GM18511 (cell line): Measurements from ENCODE around the gene OPCML.

Experiments used
- ATAC-seq: cut with Tn5 transposase; IDR thresholded peaks from one replicate; pipeline ENCODE4 v1.9.1; 2021; ENCODE audit warnings: mild to moderate bottlenecking, moderate library complexity; ENCODE audit not compliant: unreplicated experiment

The OPCML gene

DNA sequence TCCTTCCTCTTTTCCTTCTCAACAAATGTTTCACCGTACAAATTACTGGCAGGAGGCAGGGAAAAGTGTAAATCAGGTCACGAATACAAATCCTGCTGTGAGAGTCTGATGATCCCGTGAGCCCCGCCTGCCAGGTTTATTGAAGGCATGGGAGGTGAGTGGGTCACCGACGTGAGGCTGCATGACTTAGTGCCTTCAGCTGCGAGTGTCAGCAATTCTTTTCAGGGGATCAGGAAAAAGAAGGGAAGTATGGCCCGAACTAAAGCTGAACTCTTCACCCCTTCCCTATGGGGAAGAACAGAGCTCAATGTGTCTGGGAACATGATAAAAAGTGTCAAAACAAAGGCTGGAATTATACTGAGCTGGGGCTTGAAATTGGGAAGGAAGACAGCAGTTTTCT, 166.2 kb downstream of the OPCML start:
- no peak for ATAC-seq

DNA sequence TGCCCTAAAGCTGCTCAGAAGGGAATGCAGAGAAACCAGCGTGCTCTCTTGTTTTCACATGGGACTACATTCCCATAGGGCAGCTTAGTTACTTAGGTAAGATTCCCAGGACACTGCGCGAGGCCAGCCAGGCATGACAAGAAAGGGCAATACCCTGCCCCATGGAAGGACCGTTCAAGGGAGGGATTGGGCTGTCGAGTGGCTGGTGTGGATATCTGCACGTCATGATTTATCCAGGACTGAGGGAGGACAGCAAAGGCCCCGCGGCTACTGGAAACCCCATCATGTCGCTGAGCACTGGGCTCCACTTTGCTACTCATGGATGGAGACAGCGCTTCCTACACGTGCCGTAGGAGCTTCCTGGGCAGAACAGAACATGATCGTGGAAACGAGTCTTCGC, 169.4 kb downstream of the OPCML start:
- ATAC-seq, result no peak

DNA sequence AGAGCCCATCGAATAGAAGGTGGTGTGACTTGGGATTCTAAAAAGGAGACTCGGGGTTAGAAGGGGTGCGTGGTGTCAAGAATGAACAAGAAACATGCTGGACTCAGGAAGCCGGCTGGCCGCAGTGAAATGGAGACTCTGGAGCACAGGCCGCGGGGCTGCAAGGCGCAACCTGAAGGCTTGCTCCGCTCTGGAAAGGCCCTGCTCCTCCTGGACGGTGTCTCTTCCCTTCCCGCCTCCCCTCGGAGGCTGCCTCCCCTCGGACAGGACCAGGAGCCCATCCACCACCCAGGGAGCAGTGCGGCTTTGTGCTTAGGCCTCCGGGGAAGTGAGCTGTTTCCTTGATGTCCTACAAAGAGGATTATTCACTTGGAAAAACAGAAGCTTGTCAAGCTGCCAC, 170.1 kb downstream of the OPCML start:
- no peak for ATAC-seq

DNA sequence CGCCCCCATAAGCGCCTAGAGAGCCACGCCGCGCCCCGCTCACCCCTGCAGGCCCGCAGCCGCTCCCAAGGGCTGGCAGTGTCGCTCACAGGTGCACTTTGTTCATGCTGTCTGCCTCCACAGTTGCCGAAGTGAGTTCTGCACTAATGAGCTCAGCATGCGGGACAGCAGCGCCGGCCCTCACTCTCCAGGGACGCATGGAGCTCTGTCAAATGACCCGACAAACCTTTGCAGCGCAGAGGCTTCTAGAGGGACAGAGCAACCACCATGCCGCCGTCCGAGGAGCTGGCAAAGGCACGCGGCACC, 170.7 kb downstream of the OPCML start:
- no peak for ATAC-seq

DNA sequence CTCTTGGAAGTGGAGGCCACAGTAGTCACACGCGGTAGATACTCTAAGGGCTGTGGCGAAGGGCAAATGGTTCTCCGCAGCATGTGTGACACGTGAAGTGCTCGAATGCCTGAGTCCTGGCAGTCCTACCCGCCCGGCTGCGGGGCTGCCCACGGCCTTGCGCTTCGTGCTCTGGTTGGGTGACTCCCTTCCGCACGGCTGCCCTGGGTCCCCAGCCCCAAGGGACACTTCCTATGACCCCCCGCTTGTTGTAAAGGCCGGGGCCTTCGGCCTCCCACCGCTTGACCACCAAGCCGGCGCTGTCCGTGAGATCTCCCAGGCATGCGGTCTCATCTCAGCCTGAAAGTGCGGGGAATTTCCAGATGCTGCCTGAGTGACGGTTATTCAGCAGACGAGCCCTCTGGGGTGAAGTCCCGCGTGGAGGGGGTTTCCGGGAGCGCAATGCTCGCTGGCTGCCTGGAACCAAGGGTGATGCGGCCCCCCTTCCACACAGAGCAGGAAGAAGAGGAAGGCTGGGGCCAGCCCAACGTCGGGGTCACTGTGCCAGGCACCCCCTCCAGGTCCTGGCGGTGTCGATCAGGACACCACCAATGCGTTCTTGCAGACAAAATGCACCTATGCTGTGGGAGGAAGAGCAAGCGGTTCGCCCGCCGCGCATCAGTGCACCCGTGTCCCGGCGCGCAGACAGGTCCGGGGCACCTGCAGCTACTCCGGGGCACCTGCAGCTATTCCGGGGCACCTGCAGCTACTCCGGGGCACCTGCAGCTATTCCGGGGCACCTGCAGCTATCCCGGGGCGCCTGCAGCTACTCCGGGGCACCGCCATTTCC, 171.2 kb downstream of the OPCML start:
- no peak for ATAC-seq

- no peak for ATAC-seq
Observed at GRCh38 chr11:133355095-133355494, 177.2 kb downstream of the OPCML start.

DNA sequence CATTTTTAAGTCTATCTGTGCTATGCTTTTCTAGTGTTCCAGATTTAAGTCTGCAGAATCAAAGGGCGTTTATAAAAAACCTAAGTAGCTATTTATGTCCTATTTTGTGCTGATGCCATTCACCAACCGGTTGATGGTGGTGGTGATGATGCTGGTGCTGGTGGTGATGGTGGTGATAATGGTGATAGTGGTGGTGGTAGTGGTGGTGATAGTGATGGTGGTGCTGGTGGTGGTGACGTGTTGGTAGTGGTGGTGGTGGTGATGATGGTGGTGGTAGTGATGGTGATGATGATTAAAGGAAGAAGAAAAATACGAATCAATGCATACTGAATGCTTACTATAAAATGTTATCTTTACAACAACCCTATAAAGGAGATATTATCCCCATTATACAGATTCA, 178.2 kb downstream of the OPCML start:
- ATAC-seq, result no peak

- ATAC-seq, result no peak
Observed at GRCh38 chr11:133350045-133350444, 182.3 kb downstream of the OPCML start.

DNA sequence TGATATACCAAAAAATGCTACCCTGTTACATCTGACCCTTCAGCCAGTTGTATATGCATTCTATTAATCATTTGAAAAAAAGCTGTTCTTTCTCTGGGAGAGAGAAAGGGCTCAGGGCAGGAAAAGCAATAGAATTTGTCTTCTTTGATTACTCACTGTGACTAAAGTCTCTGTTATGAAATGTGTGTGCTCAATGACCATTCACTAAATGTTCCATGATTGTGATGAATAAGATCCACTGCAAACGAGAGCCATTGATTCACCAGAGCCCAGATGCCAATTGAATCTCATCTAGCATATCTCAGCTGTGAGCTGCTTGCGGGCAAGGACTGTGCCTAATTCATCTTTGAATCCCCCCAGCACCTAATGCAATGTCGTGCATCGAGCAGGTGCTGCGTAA, 184.3 kb downstream of the OPCML start:
- ATAC-seq, result no peak

DNA sequence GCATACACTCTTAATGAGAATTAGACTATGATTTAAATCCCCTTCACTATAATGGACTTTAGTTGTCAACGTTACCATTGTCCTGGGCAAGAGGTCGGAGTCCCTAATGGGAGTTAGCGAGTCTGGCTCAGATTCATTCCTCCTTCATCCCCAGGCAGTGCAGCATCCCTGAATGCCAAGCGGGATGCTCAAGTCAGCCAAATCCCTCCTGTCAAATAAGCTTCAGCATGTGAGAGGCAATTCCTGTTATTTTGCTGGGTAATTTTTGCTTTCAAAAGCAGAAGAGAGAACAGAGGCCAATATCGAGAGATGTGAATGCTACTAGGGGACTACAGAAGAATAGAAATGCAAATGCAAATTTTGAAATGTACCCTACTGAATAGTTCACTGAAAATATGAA, 186.2 kb downstream of the OPCML start:
- ATAC-seq, result no peak

DNA sequence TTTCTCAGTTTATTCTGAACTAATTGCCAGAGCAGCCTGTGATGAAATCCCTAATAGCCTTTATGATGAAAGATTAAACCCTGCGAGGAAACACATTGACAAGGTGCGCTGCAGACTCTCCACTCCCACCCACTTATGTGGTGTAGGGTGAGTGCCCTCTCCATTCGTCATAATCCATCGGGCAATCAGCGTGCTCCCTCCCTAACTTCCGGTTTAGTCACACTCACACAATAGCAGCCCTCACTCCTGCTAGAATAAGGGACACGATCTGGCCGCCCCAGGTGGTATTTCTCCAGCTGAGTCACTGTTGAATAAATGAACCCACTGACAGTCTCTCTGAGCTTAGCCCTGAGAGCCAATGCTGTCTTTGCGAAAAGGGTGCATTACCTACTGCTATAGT, 188.3 kb downstream of the OPCML start:
- ATAC-seq, result no peak

DNA sequence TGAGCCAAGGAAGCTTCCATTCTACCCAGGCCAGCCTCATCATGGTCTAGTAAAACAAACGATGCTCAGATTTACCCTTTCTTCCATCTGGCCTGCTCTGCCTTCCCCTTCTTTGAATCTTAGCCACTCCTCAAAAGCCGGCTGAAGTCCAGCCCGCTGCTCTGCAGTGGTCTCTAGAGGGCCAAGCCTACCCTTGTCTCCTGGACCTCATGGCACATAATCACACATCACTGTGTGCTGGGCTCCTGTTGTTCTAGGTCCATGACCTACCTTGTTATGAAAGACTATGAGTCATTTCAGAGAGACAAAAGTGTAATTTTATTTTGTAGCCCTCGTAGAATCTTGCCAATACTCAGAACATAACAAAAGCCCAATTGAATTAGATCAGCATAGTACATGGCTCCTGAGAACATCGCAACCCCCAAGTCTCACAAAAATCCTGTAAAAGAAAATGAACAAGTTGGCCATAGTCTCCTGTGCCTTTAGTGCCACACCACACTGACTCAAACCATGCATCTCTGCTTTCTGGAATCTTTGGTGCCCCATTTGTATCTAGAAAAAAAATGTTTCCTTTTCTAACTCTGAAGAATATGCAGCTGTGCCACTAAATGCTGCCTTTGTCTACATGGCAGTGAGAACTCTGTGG, 192.7 kb downstream of the OPCML start:
- no peak for ATAC-seq

GRCh38 chr11:133338588-133338987, 193.7 kb downstream of the OPCML start:
- no peak for ATAC-seq

- ATAC-seq, result no peak
Observed at GRCh38 chr11:133337951-133338418, 194.3 kb downstream of the OPCML start.

- no peak for ATAC-seq
Observed at GRCh38 chr11:133337193-133337592, 195.1 kb downstream of the OPCML start.

GRCh38 chr11:133331031-133331430, 201.3 kb downstream of the OPCML start:
- no peak for ATAC-seq

DNA sequence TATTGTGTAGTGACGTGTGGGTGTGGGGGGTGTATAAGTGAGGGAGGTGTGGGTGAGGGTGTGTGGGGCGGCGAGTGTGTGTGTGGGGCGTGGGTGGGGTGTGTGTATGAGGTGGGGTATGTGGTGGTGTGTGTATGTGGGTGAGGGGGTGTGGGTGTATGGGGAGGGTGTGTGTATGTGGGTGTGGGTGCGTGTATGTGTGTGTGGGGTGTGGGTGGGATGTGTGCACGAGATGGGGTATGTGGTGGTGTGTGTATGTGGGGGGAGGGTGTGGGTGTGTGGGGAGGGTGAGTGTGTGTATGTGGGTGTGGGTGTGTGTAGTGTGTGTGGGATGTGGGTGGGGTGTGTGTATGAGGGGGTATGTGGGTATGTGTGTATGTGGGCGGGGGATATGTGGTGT, 205.5 kb downstream of the OPCML start:
- no peak for ATAC-seq

- no peak for ATAC-seq
Observed at GRCh38 chr11:133326332-133326731, 206.0 kb downstream of the OPCML start.

DNA sequence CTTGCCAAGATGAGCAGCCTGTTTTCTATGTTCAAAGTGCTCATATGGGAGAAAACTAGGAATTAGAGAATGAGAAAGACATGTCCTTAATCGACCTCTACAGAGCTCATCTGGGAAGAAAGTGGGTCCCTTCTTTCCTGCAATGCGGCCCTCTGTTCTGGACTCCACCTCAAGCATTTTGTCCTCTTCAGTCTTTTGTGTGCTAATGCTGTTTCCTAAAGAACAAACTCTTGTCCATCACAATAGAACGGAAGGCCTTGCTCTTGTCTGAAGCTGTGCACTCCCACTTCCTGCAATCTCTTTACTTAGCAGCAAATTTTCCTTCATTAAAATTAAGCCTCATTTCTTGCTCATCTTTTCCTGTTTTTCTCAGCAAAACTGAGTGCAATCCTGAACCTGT, 206.6 kb downstream of the OPCML start:
- no peak for ATAC-seq

DNA sequence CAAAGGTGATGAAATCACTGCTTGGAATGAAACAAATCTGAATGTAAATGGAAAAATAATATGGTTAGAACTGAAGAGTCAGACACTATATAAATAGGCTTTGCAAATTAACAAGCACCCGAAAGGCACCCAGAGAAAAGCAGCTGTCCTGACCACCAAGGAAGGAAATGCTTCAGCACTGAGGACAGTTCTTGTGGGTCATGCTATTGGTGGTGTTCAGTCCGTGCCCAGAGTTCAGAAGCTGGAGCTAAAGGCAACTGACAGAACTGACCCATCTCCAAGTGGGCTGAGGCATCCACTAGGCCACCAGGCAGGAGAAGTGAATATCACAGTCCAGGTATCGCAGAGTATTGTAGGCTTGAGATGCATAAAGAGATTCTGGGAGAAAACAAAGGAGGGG, 208.9 kb downstream of the OPCML start:
- no peak for ATAC-seq

DNA sequence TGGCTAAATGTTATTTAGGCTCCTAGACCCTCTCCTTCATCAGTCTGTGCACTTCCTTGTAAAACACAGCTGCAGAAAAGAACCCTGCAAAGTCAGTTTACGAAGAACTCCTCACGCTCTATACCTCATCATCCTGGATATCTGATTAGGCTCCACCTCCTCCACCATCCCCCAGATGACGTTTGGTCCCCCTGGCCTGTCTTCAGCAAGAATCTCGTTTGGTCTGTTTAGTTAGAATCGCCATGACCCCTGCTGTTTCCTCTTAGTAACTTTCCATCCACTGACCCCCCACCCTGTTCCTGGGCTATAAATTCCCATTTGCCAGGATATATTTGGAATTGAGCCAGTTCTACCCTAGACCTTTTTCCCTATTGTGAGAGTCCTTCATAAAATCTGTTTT, 214.1 kb downstream of the OPCML start:
- ATAC-seq, result no peak

DNA sequence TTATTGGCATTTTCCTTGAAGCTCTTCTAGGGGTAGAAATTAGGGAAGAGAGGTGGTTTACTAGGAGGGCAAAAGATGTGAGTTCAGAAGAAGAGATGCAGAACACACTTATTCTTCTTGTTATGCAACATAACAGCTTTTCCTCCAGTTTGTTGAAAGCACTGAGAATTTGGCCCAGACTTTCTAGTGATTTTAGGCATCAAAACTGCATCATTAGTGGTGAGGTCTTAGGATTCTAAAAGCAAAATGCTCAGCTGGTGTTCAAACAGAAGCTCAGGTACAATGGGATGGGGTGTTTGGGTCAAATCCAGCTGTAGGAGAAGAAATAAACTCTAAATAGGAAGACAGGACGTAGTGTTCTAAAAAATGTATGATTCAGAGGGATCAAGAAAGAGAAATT, 221.1 kb downstream of the OPCML start:
- no peak for ATAC-seq

GRCh38 chr11:133306019-133306418, 226.3 kb downstream of the OPCML start:
- no peak for ATAC-seq
